Measurements from ENCODE around the gene MYO18B. TPM values are rescaled to one million over a fixed set of nuclear protein-coding genes. Genes with fewer than 3 reads are reported as not detected.
A peak's percentile ranks its signal among the peaks of the same experiment; 100 is the strongest.
"Not testable (repeated sequence)": the region's sequence is repeated elsewhere in the genome, so short reads cannot be mapped to it uniquely, and the experiment has no call there.

Gene MYO18B
- 0.20 TPM for polyA plus RNA-seq (2013, experiment 1 of 2; ENCODE audit: insufficient read length)
- polyA plus RNA-seq (2013, experiment 2 of 2; ENCODE audit: insufficient read length), result 0.16 TPM

DNA sequence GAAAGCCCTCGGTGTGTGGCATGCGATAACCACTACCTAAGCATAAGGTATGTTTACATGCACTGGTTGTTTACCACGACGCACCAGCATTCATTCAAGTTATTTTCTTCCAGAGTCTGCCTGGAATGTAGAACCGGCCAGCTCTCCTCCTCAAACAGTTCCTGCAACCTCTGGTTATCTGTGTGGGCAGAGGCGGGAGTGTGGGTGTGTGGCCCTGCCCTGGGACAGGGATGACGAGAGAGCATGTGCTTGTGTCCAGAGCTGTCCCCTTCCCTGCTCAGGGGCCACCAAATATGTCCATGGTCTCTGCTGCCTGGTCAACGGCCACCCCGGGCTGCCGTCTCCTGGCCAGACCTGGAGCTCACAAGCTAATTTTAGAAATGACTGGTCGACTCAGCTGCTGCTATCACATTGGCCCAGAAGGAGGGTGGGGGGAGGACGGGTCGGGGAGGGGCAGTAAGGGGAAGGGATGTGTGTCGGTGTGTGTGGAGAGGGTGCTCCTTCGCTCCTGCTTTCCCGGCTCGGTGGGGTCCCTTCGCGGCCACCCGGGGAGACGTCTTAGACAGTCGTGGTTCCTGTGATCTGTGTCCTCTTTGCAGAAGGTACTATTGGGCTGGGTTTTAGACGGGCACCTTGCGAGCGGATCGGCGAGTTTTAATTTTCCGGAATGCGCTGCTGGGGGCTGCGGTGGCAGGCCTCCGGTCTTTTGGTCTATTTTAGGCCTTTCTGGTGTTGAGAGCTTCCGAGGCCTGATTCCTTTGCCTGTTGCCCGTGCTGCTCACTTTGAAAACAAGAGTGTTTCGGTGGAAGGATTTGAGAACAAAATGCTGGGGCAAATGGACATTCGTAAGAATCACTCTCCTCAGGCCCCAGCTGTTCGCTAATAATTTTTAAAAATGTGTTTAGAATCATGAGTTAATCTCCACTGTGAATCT is at the start of gene MYO18B:
Gene MYO18B, plus strand, starts transcription at position 497 of the 935 bp plus-strand sequence. CDS start 18,905 bp downstream, outside the sequence.
- DNase-seq, result no peak

DNA sequence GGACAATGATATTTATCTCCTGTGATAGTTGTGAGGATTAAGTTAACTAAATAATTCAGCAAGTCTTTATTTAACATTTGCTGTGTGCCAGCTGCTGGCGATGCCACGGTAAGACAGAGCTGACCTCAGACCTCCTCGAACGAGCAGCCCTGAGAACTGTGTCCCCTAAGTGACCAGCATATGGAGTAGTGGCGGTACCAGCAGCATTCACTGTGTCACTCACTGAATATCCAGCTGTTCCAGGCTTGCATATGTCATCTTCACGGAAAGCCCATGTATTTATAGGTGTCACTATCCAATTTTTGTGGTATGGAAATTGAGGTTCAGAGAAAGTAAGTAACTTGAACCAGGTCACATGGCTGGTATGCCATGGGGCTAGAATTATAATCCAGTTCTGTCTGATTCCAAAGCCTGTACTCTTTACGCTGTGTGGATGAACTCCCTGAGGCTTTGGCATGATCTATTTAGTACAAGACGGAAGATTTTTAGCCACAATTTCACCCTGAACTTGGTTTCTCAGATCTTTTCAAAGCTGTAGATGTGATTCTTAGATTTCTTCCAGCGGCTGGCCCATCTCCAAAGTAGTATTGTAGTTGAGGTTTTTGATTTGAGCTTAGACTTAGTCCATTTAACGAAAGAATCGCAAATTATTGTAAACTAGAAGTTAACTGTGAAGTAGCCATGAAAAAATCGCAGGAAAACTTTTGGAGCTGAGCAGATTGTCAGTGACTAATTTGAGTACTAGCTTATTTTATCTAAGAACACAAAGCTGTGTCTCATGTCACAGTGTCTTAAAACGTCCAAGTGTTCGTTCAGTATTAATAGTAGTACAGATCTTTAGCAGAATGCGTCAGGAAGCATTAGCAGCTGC is 49.4 kb upstream of the MYO18B start:
- no peak for DNase-seq

- no peak for DNase-seq
Measured at GRCh38 chr22:25693268-25693565, 48.8 kb upstream of the MYO18B start.

DNA sequence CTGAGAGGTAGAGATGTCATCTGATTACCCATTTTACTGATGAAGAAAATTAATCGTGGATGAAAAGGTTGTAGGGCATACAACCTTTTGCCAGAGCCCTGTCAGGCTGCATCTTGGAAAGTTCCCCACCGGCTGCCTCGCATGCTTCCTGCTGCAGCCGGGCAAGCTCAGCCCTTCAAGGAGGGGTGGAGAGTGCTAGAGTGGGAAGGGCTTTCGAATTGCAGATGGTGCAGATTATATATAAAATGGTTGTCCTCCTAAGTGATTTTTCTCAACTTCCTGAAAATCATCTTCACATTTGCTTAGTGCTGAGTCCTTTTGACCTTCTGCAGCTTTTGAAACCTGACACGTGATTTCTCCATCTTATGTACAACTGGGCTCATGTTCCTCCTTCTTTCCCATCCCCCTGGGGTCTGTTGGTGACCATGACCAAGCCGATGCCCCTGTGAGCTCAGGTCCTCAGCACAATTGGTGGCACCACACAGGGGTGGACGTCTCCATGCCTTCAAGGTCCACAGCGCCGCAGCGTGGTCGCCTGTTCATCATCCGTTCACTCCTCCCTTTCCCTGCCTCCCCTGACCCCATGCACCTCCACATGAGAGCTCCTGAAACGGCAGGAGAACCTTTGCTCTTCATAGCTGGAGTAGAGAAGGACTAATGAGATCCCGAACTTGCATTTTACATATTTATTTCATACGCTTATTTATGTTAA is 47.6 kb upstream of the MYO18B start:
- DNase-seq, result no peak

- DNase-seq, result no peak
Measured at GRCh38 chr22:25695146-25695545, 46.8 kb upstream of the MYO18B start.

DNA sequence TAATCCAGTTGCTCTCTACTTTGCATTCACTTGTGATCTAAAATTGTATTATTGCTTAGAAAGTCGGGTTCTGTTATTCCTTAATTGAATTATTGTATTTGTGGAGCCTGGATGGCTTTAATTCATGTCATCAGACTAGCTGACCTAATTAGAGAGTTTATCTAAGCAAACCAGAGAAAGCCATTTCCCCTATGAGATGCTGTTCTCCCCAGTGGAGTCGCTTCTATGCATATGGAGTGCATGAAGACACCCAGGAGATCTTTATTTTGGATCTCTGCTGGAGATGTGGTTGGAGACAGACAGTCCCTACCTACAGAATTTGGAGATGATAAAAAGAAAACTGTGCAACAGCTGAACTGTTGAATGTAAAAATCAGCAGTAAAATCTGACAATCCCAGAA is 45.2 kb upstream of the MYO18B start:
- no peak for DNase-seq

- no peak for DNase-seq
Measured at GRCh38 chr22:25697181-25697664, 44.8 kb upstream of the MYO18B start.

- DNase-seq, result no peak
Measured at GRCh38 chr22:25697978-25698377, 44.0 kb upstream of the MYO18B start.

GRCh38 chr22:25698461-25698860 is 43.5 kb upstream of the MYO18B start:
- no peak for DNase-seq

- DNase-seq, result no peak
Measured at GRCh38 chr22:25698978-25699377, 43.0 kb upstream of the MYO18B start.

- DNase-seq, result peak; percentile 38
Measured at GRCh38 chr22:25701056-25701780, 40.8 kb upstream of the MYO18B start.

GRCh38 chr22:25702040-25702439 is 39.9 kb upstream of the MYO18B start:
- DNase-seq, result peak; percentile 33

- no peak for DNase-seq
Measured at GRCh38 chr22:25702571-25703167, 39.3 kb upstream of the MYO18B start.

DNA sequence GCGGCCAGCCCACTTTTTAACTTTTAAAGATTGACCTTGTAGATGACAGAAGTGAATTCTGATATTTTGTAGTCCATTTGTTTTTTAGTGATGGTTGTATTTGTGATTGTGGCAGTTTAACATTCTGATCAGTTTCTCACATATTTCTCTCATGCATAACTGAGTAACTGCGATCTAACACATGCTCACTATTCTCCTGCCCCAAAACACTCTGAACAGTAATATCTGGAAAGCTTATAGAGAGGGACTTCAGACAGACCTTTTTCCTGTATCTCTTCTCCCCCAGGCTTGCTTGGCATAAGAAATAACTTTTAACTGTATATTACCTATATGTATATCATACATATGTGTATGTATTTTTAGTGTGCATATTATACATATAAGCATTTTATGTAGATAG is 37.3 kb upstream of the MYO18B start:
- DNase-seq, result no peak

DNA sequence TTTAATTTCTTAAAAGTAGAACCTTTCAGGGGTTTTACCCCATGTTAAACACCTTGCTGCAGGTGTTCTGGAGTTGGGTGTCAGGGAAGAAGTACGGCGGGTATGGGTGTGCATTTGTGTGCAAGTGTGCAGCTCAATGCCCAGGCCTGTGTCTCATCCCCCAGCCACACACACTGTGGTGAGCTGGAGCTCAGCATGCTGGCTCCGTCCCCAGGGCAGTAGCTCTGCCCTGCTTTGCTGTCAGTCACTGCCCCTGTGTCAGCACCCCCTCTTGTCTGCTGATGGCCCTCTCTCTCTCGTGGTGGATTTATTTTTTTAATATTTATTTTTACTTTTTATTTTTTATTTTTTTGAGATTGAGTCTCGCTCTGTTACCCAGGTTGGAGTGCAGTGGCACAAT is 35.8 kb upstream of the MYO18B start:
- DNase-seq, result no peak

GRCh38 chr22:25708430-25708829 is 33.6 kb upstream of the MYO18B start:
- DNase-seq, result not testable (repeated sequence)

GRCh38 chr22:25709758-25710157 is 32.2 kb upstream of the MYO18B start:
- no peak for DNase-seq

DNA sequence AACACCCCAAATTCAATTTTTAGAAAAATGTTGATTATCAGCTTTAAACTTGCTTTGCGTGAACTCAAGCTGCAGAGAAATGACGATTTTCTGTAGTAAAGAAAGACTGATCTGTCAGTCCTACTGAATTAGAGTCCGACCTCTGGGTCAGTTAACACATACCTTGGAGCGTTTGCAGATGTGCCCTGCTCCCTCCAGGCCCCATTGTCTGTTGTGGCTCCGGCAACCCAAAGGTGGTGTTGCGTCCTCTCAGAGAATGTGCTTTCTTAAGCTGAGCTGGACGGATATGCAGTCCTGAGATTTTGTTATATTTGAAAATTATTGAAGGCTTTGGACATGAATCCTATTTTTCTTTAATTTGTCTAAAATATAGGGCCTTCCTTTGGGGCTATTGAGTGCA is 31.5 kb upstream of the MYO18B start:
- DNase-seq, result no peak

GRCh38 chr22:25711491-25711890 is 30.5 kb upstream of the MYO18B start:
- DNase-seq, result no peak

DNA sequence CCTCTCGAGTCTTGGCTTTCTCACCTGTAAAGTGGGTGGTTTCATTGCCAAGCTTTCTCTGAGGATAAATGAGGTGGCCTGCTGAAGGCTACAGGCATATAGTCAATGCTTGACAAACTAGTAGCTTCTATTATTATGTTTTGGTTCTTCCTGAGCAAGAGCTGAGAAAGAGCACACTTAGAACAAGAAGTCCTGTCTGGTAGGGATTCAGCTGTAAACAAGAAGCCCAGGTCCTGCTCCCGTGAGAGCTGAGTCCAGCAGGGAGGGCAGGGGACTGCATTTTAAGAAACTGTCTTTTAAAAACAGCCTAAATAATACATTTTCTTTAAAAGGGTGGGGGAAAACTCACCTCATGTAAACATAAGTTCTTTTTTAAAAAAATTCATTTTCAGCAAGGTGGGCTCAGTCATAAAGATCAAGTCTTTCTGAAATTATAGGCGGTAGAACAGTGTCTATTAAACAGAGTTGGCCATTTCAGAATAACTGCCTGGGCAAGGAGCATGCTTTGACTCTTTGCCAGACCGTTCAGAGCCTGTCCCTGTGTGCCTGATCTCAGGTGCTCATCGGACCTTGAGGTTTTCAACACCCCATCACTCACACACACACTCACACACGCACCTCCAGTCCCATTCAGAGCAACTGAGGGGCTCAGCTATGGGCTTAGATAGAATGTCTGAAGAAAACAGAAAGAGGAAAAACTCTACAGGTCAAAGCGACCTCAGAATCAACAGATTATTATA is 29.2 kb upstream of the MYO18B start:
- no peak for DNase-seq

DNA sequence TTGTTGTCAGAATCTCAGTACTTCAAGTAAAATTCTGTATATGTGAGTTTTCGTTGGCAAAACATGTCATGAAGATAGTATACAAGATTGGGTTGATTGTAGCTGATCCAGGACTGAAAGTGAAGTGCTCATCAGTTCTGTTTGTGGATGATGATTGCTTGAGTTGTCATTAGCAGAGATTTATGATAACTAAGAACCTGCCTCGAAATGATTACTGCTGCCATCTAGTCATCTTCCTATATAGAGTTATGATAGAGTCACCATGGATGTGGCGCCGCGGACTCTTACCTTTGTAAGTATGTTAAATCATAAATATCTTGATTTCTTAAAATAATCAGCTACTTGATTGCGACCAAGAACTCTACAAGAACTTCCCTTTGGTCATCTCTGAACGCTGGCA is 27.9 kb upstream of the MYO18B start:
- no peak for DNase-seq
